ENCODE results near the gene ARL15. TPM values are rescaled to one million over a fixed set of nuclear protein-coding genes. Genes with fewer than 3 reads are reported as not detected.

The ARL15 gene
- total RNA-seq, 1 donor from 2014 or later = 74.4 TPM

DNA sequence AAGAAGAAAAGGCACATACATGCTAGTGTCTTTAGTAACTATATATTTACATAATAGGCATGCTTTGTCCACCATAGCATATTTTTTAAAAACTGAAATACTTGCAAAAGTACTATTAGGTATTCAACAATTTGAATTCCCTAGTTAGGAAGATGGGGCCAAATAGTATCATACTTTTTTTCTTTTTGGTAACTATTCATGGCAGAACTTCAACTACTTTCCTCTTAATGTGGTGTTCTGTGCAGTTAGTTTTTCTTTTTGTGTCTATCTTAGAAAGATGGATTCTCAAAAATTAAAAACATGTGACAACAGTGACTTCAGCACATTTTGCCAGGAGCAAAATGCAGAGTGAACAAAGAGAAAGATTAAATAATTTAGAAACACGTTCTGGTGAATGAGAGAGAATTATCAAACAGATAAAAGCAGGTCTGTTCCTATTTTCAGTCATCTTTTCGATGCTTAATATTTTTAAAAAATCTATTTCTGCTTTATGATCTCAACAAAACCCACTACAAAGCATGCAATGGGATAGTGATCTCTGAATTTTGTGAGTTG is 341.1 kb downstream of the ARL15 start:
- Histone ChIP-seq H3K36me3 (no peaks in the 10 kb centered on the region), H3K27me3 (no peaks in the 10 kb centered on the region), H3K9me3 (no peaks in the 10 kb centered on the region), H3K4me1 (no peaks in the 10 kb centered on the region), H3K4me3 (no peak overlapping the region), H3K27ac (no peak overlapping the region)
- TF ChIP-seq CTCF (IDR thresholded peaks at IDR 0.05) (no peak), POLR2A (IDR thresholded peaks at IDR 0.05) (no peak), POLR2AphosphoS5 (IDR thresholded peaks at IDR 0.05; ENCODE audit: insufficient read depth in 1 of 2, low read depth in 1 of 2) (no peak)
- intact Hi-C loops (cut with DNase I) = no loop called here
- DNase-seq (ENCODE audit: extremely low spot score in 2 of 2) = no peak

GRCh38 chr5:53965459-53965858 is 344.9 kb downstream of the ARL15 start:
- intact Hi-C loops (cut with DNase I) = no loop called here
- Histone ChIP-seq H3K27me3 (no peaks in the 10 kb centered on the region), H3K4me3 (no peak overlapping the region), H3K27ac (no peak overlapping the region), H3K36me3 (no peaks in the 10 kb centered on the region), H3K9me3 (no peaks in the 10 kb centered on the region), H3K4me1 (no peaks in the 10 kb centered on the region)
- no peak for DNase-seq (ENCODE audit: extremely low spot score in 2 of 2)
- no peak for TF ChIP-seq POLR2A (IDR thresholded peaks at IDR 0.05)
- no peak for TF ChIP-seq POLR2AphosphoS5 (IDR thresholded peaks at IDR 0.05; ENCODE audit: insufficient read depth in 1 of 2, low read depth in 1 of 2)
- TF ChIP-seq CTCF (IDR thresholded peaks at IDR 0.05) = no peak

DNA sequence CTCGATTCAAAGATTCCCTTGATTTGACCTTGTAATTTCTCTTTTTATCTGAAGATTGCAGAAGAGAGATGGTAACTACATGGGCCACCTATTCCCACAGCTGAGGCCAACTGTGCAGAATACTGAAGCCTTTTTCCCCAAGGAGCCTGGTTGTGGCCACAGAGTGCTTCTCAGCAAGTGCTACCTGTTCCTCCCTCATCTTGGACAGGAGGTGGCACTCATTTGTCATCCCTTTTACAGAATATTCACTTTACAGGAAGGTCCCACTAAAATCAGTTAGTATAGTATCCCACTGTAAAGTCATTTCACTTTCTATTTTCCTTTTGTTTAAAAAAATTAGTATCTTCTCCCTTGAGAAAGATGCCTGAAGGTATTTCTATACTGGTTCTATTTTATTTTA is 346.4 kb downstream of the ARL15 start:
- Histone ChIP-seq H3K36me3 (no peaks in the 10 kb centered on the region), H3K27ac (no peak overlapping the region), H3K27me3 (no peaks in the 10 kb centered on the region), H3K4me3 (no peak overlapping the region), H3K4me1 (no peaks in the 10 kb centered on the region), H3K9me3 (no peaks in the 10 kb centered on the region)
- intact Hi-C loops (cut with DNase I) = no loop called here
- TF ChIP-seq POLR2A (IDR thresholded peaks at IDR 0.05) (no peak), POLR2AphosphoS5 (IDR thresholded peaks at IDR 0.05; ENCODE audit: insufficient read depth in 1 of 2, low read depth in 1 of 2) (no peak), CTCF (IDR thresholded peaks at IDR 0.05) (no peak)
- DNase-seq (ENCODE audit: extremely low spot score in 2 of 2) = no peak

GRCh38 chr5:53962306-53962705 is 348.1 kb downstream of the ARL15 start:
- intact Hi-C loops (cut with DNase I) = no loop called here
- H3K27ac ChIP-seq = no peak overlapping the region
- H3K9me3 ChIP-seq = peaks cover 2% of the 10 kb centered on the region
- H3K36me3 ChIP-seq = no peaks in the 10 kb centered on the region
- H3K4me1 ChIP-seq = no peaks in the 10 kb centered on the region
- DNase-seq (ENCODE audit: extremely low spot score in 2 of 2) = no peak
- TF ChIP-seq POLR2A (IDR thresholded peaks at IDR 0.05) (no peak), CTCF (IDR thresholded peaks at IDR 0.05) (no peak), POLR2AphosphoS5 (IDR thresholded peaks at IDR 0.05; ENCODE audit: insufficient read depth in 1 of 2, low read depth in 1 of 2) (no peak)
- no peaks in the 10 kb centered on the region for H3K27me3 ChIP-seq
- H3K4me3 ChIP-seq = no peak overlapping the region

DNA sequence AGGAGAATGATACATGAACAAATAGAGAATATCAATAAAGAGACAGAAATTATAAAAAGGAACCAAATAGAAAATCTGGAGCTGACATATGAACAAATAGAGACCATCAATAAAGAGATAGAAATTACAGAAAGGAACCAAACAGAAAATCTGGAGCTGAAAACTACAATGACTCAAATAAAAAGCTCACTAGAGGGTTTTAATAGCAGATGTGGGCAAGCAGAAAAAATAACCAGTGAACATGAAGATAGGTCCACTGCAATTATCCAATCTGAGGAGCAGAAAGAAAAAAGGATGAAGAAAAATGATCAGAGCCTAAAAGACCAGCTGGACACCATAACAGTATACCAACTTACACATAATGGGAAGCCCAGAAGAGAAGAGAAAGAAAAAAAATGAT is 353.7 kb downstream of the ARL15 start:
- Histone ChIP-seq H3K9me3 (peaks cover 13% of the 10 kb centered on the region), H3K4me3 (no peak overlapping the region), H3K36me3 (no peaks in the 10 kb centered on the region), H3K4me1 (peaks cover 5% of the 10 kb centered on the region), H3K27me3 (no peaks in the 10 kb centered on the region), H3K27ac (no peak overlapping the region)
- DNase-seq (ENCODE audit: extremely low spot score in 2 of 2) = no peak
- TF ChIP-seq CTCF (IDR thresholded peaks at IDR 0.05) (no peak), POLR2A (IDR thresholded peaks at IDR 0.05) (no peak), POLR2AphosphoS5 (IDR thresholded peaks at IDR 0.05; ENCODE audit: insufficient read depth in 1 of 2, low read depth in 1 of 2) (no peak)
- intact Hi-C loops (cut with DNase I) = no loop called here

All from vagina (tissue), 2 donors.